GM21526 (cell line): ENCODE measurements around the gene CHD9.
"Not testable (repeated sequence)": the region's sequence is repeated elsewhere in the genome, so short reads cannot be mapped to it uniquely, and the experiment has no call there.

Source experiments
- ATAC-seq: cut with Tn5 transposase; IDR thresholded peaks from one replicate; pipeline ENCODE4 v1.9.1; 2021; ENCODE audit warnings: moderate library complexity; ENCODE audit not compliant: unreplicated experiment, low FRiP score

Gene CHD9

GRCh38 chr16:53261276-53261675 lies 206.5 kb downstream of the CHD9 start:
- no peak for ATAC-seq

DNA sequence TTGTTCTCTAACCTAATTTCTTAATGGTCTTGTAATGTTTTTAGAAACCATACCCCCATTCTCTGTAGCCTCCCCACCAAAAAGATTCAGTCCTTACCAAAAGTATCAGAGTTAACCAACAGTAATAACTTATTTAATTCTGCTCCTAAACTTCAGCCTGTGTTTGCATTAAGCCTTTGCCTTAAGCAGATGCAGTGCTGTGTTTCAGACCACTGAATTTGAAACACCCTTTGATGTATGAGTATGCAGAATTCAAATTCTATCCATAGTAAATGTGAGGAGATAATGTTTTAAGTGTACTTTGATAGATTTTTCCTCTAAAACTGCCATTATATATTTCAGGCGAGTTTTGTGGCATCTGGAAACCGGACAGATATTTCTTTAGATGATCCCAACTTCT lies 207.9 kb downstream of the CHD9 start:
- ATAC-seq, result no peak

DNA sequence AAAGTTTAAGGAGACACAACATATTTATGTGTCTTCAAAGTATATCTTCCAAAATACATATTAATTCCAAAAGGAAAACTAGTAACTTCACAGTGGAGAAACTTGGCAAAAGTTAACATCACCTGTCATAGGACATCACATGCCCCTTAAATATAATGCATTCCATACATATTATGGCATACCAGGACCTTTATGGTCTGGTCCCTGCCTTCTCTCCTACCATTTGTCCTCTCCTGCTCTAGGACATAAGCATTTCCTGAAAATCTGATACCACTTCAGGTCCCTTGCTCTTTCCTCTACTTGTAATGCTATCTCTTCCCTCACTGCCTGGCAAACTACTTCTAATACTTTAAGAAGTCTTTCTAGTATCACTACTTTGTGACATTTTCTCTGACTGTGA lies 211.4 kb downstream of the CHD9 start:
- ATAC-seq, result no peak

DNA sequence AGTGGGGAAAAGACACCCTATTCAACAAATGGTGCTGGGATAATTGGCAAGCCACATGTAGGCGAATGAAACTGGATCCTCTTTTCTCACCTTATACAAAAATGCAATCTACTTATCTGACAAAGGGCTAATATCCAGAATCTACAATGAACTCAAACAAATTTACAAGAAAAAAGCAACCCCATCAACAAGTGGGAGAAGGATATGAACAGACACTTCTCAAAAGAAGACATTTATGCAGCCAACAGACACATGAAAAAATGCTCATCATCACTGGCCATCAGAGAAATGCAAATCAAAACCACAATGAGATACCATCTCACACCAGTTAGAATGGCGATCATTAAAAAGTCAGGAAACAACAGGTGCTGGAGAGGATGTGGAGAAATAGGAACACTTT lies 223.7 kb downstream of the CHD9 start:
- ATAC-seq, result not testable (repeated sequence)

- no peak for ATAC-seq
Measured at GRCh38 chr16:53281280-53281679, 226.5 kb downstream of the CHD9 start.

DNA sequence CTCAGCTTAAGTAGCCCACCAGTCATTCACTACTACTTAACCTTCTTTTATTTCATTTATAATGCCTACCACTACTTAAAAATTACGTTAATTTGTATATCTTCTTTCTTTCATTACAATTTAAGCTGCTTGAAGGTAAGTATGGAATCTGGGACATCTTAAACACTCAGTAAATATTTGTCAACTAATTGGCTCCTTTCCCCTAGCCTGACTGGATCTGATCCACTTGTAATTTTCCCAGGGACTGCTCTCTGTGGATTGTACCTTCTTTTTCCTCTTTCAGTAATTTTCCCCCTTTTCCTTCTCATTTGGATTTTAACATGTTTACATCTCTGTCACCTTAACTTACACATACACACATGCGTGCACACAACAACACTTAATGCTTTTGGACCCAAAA lies 227.1 kb downstream of the CHD9 start:
- no peak for ATAC-seq

DNA sequence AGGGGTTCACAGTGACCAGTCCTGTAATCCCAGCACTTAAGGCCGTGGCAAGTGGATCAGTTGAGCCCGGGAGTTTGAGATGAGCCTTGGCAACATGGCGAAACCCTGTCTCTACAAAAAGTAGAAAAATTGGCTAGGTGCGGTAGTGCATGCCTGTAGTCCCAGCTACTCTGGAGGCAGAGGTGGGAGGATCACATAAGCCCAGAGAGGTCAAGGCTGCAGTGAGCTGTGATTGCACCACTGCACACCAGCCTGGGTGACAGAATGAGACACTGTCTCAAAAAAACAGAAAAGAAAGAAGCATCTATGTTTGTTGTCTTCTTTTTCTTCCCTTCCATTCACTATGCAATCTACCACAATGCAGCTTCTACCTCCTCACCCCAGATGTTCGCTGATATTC lies 227.5 kb downstream of the CHD9 start:
- ATAC-seq, result no peak

- ATAC-seq, result no peak
Measured at GRCh38 chr16:53282975-53283946, 228.5 kb downstream of the CHD9 start.

DNA sequence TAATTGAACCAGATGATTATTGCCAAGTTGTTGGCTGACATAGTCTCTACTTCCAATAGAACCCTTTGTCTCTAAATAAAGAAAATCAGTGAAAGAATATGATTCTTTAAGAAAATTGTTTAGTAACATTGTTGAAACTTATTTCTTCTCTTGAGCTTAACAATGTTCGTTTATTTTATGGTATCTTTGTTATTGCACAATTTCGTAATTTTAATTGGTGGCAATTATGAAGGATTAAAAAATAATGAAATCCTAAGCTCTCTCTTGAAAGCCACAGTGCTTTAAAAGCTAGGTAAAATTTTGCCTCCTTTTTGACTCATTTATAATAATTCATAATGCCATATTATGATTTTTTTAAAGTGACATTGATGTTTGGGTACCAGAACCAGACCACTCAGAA lies 230.4 kb downstream of the CHD9 start:
- no peak for ATAC-seq

DNA sequence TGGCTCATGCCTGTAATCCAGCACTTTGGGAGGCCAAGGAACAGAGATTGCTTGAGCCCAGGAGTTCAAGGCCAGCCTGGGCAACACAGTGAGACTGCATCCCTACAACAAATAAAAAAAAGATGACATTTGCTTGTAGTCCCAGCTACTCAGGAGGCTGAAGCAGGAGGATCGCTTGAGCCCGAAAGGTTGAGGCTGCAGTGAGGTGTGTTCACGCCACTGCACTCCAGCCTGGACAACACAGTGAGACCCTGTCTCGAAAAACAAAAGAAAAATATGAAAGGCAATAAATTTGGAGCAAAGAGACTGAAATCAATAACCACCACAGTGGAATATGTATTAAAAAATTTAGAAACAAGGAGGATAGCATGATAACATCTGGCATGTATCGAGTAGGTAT lies 235.7 kb downstream of the CHD9 start:
- no peak for ATAC-seq

- ATAC-seq, result no peak
Measured at GRCh38 chr16:53291757-53292392, 237.1 kb downstream of the CHD9 start.

GRCh38 chr16:53297477-53297876 lies 242.7 kb downstream of the CHD9 start:
- no peak for ATAC-seq

DNA sequence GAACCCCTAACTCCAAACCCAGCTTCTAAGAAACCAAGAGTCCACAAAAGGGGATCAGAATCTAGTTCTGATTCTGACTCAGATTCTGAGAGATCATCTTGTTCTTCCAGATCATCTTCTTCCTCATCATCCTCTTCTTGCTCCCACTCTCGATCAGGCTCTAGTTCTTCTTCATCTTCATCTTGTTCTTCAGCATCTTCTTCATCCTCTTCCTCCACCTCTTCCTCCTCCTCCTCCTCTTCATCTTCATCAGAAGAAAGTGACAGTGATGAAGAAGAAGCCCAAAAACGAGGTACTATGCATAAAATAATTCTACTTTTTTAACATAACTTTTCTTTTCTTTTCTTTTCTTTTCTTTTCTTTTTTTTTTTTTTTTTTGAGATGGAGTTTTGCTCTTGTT lies 249.5 kb downstream of the CHD9 start:
- ATAC-seq, result no peak

DNA sequence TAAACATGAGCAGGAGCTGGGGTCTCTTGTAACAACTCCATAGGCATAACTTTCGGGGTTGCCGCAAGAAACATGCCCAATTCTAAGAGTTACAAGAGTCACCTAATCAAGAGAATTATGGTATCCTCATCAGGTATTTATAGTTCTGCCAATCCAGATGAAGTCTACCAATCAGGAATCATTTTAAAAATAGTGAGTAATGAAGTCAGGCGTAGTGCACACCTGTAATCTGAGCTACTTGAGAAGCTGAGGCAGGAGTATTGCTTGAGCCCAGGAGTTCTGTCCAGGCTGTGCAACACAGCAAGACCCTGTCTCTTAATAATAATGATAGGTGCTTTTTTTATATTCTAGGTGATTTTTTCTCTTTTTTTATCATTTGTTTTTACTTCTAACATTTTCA lies 251.0 kb downstream of the CHD9 start:
- ATAC-seq, result no peak

DNA sequence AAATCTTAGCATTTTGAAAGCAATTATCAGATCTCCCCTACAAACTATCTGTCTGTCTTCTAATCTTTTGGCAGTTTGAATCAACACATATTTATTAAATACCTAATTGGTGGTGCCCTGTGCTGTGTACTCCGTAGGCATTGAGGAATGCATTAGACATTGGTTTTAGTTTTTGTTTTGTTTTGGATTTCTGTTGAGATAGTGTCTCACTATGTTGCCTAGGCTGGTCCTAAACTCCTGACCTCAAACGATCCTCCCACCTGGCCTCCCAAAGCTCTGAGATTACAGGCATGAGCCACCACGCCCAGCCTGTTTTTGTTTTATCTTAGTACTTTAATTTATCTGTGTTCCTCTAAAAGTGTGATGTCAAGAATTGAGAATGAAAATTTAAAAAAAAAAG lies 254.7 kb downstream of the CHD9 start:
- no peak for ATAC-seq

- no peak for ATAC-seq
Measured at GRCh38 chr16:53320992-53321391, 266.2 kb downstream of the CHD9 start.

DNA sequence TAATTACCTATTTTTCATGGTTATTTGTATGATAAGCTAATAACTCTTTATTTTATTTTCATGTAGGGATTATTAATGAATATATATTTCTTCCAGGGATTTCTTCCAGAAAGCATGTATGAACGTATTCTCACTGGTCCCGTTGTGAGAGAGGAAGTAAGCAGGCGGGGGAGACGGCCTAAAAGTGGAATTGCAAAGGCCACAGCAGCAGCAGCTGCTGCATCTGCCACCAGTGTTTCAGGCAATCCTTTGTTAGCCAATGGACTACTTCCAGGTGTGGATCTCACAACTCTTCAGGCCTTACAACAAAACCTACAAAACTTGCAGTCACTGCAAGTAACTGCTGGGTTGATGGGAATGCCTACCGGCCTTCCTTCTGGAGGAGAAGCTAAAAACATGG lies 269.1 kb downstream of the CHD9 start:
- no peak for ATAC-seq

DNA sequence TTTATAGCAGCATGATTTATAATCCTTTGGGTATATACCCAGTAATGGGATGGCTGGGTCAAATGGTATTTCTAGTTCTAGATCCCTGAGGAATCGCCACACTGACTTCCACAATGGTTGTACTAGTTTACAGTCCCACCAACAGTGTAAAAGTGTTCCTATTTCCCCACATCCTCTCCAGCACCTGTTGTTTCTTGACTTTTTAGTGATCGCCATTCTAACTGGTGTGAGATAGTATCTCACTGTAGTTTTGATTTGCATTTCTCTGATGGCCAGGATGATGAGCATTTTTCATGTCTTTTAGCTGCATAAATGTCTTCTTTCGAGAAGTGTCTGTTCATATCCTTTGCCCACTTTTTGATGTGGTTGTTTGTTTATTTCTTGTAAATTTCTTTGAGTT lies 276.2 kb downstream of the CHD9 start:
- not testable (repeated sequence) for ATAC-seq

DNA sequence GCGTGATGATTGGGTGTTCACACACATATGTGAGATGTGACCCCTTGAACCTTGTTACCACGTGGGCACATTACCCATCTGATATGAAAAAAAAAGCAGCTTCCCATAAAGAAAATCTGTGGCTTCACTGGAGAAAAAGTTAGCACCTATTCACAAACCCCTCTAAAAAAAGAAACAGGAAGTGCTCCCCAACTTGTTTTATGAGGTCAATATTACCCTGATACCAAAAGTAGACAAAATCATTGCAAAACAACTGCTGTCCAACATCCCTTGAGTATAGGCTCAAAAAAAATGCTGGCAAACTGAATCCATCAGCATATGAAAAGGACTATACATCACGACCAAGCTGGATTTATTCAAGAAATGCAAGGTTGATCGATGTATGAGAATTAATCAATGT lies 279.8 kb downstream of the CHD9 start:
- ATAC-seq, result no peak

DNA sequence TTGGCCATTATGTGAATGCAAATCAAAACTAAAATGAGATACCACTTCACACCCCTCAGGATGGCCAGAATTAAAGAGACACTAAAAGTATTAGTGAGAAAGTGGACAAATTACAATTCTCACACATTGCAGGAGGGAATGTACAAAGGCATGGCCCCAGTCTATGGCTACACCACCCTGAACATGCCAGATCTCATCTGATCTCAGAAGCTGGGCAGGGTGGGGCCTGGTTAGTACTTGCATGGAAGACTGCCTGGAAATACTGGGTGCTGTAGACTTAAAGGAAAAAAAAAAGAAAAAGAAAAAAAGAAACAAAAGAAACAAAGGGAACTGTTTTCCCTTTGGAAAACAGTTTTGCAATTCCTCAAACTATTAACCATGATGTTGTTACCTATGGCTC lies 282.5 kb downstream of the CHD9 start:
- ATAC-seq, result no peak

- no peak for ATAC-seq
Measured at GRCh38 chr16:53341792-53342191, 287.0 kb downstream of the CHD9 start.

- no peak for ATAC-seq
Measured at GRCh38 chr16:53355064-53355463, 300.3 kb downstream of the CHD9 start.
